ENCODE measurements around the gene NT5E.

DNA sequence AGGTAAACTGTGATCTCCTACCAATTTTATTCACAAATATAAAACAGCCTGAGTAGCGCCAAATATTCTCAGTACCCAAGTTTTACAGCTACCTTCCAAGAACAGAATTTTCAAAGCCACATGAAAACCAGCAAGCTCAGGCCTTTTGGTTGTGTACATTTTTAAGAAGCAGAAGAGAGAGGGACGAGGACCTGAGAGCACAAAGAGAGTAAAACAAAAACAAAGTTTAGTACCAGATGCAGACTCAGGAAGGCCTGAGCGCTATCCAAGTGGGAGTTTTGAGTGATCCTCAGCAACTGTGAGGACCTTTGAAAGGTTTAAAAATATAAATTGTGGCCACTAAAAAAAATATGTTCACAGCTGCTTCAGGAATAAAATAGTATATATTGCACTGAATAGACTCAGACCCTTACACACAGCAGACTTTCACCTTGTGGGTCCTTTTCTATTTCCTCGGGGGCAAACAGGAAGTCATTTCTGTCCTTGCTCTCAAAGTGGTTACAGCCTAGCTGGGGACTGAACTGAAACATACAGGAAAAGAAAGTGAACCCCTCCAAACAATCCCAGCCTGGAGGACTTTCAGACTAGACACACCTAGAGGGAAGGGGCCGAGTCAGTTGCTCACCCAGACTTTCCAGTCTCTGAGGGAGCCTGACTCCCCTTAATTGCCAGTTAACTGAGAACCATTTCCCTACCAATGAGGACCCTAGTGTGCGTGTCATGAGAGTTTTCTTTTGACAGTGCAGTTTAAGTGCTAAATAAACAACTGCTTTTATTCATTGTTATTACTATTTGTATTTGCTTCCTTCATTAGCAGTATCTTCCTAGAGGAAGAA is 48.5 kb upstream of the NT5E start:
- TF ChIP-seq, protein P1, sequence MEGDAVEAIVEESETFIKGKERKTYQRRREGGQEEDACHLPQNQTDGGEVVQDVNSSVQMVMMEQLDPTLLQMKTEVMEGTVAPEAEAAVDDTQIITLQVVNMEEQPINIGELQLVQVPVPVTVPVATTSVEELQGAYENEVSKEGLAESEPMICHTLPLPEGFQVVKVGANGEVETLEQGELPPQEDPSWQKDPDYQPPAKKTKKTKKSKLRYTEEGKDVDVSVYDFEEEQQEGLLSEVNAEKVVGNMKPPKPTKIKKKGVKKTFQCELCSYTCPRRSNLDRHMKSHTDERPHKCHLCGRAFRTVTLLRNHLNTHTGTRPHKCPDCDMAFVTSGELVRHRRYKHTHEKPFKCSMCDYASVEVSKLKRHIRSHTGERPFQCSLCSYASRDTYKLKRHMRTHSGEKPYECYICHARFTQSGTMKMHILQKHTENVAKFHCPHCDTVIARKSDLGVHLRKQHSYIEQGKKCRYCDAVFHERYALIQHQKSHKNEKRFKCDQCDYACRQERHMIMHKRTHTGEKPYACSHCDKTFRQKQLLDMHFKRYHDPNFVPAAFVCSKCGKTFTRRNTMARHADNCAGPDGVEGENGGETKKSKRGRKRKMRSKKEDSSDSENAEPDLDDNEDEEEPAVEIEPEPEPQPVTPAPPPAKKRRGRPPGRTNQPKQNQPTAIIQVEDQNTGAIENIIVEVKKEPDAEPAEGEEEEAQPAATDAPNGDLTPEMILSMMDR (IDR thresholded peaks at IDR 0.05; ENCODE audit: low read depth, low read length, poor library complexity, severe bottlenecking): no peak
- TF ChIP-seq EZH2phosphoT487 (IDR thresholded peaks at IDR 0.05; ENCODE audit: borderline replicate concordance, low read length): no peak
